ENCODE measurements around the gene PLCB4. TPM values are rescaled to one million over a fixed set of nuclear protein-coding genes. Genes with fewer than 3 reads are reported as not detected.

Gene PLCB4
- total RNA-seq, 1 donor from 2014 or later = 5.3 TPM

GRCh38 chr20:9392892-9393857, 324.3 kb downstream of the PLCB4 start:
- DNase-seq (ENCODE audit: low read depth) = peak; percentile 80

GRCh38 chr20:9395971-9396370, 327.1 kb downstream of the PLCB4 start:
- DNase-seq (ENCODE audit: low read depth) = no peak

GRCh38 chr20:9397928-9398327, 329.0 kb downstream of the PLCB4 start:
- DNase-seq (ENCODE audit: low read depth) = no peak

GRCh38 chr20:9398882-9399281, 330.0 kb downstream of the PLCB4 start:
- no peak for DNase-seq (ENCODE audit: low read depth)

- no peak for DNase-seq (ENCODE audit: low read depth)
These were observed 330.4 kb downstream of the PLCB4 start for GRCh38 chr20:9399322-9399721.

GRCh38 chr20:9400171-9401025, 331.5 kb downstream of the PLCB4 start:
- DNase-seq (ENCODE audit: low read depth) = no peak

GRCh38 chr20:9401371-9401770, 332.5 kb downstream of the PLCB4 start:
- peak; percentile 49 for DNase-seq (ENCODE audit: low read depth)

- DNase-seq (ENCODE audit: low read depth) = no peak
These were observed 333.3 kb downstream of the PLCB4 start for GRCh38 chr20:9402141-9402540.

GRCh38 chr20:9402546-9402945, 333.7 kb downstream of the PLCB4 start:
- DNase-seq (ENCODE audit: low read depth) = no peak

GRCh38 chr20:9403448-9403847, 334.6 kb downstream of the PLCB4 start:
- DNase-seq (ENCODE audit: low read depth) = no peak

- DNase-seq (ENCODE audit: low read depth) = peak; percentile 84
These were observed 339.0 kb downstream of the PLCB4 start for GRCh38 chr20:9407805-9408421.

- DNase-seq (ENCODE audit: low read depth) = peak; percentile 69
These were observed 339.8 kb downstream of the PLCB4 start for GRCh38 chr20:9408422-9409300.

- peak; percentile 26 for DNase-seq (ENCODE audit: low read depth)
These were observed 340.5 kb downstream of the PLCB4 start for GRCh38 chr20:9409352-9409751.

- peak; percentile 74 for DNase-seq (ENCODE audit: low read depth)
These were observed 341.1 kb downstream of the PLCB4 start for GRCh38 chr20:9409981-9410380.

GRCh38 chr20:9411833-9412232, 342.9 kb downstream of the PLCB4 start:
- no peak for DNase-seq (ENCODE audit: low read depth)

GRCh38 chr20:9412309-9412708, 343.4 kb downstream of the PLCB4 start:
- no peak for DNase-seq (ENCODE audit: low read depth)

- DNase-seq (ENCODE audit: low read depth) = no peak
These were observed 344.1 kb downstream of the PLCB4 start for GRCh38 chr20:9413001-9413400.

GRCh38 chr20:9415426-9415825, 346.5 kb downstream of the PLCB4 start:
- no peak for DNase-seq (ENCODE audit: low read depth)

- DNase-seq (ENCODE audit: low read depth) = no peak
These were observed 347.5 kb downstream of the PLCB4 start for GRCh38 chr20:9416421-9416820.

GRCh38 chr20:9417665-9418064, 348.8 kb downstream of the PLCB4 start:
- no peak for DNase-seq (ENCODE audit: low read depth)

Data from myocyte (in vitro differentiated cells).